ENCODE measurements around the gene CDK2AP2.
A peak's percentile ranks its signal among the peaks of the same experiment; 100 is the strongest.
"Not testable (repeated sequence)": the region's sequence is repeated elsewhere in the genome, so short reads cannot be mapped to it uniquely, and the experiment has no call there.

The CDK2AP2 gene

GRCh38 chr11:67523556-67524479, 15.9 kb upstream of the CDK2AP2 start:
- DNase-seq (ENCODE audit: low read depth, low spot score) = no peak

- DNase-seq (ENCODE audit: low read depth, low spot score) = no peak
These were observed 15.0 kb upstream of the CDK2AP2 start, which contains the start of gene CABP2 for GRCh38 chr11:67522844-67523555. Gene CABP2, minus strand, starts transcription at chr11:67523446. Its CDS starts 120 bp downstream, at chr11:67523326.

GRCh38 chr11:67522338-67522737, 14.4 kb upstream of the CDK2AP2 start:
- DNase-seq (ENCODE audit: low read depth, low spot score) = no peak

- DNase-seq (ENCODE audit: low read depth, low spot score) = no peak
These were observed 14.0 kb upstream of the CDK2AP2 start for GRCh38 chr11:67521924-67522323.

- DNase-seq (ENCODE audit: low read depth, low spot score) = no peak
These were observed 13.2 kb upstream of the CDK2AP2 start for GRCh38 chr11:67520856-67521824.

GRCh38 chr11:67519726-67520125, 11.8 kb upstream of the CDK2AP2 start:
- DNase-seq (ENCODE audit: low read depth, low spot score) = no peak

- no peak for DNase-seq (ENCODE audit: low read depth, low spot score)
These were observed 10.0 kb upstream of the CDK2AP2 start for GRCh38 chr11:67517784-67518552.

GRCh38 chr11:67516806-67517205, 8.8 kb upstream of the CDK2AP2 start:
- DNase-seq (ENCODE audit: low read depth, low spot score) = no peak

GRCh38 chr11:67514116-67514515, 6.2 kb upstream of the CDK2AP2 start:
- no peak for DNase-seq (ENCODE audit: low read depth, low spot score)

GRCh38 chr11:67511558-67511957, 3.6 kb upstream of the CDK2AP2 start:
- not testable (repeated sequence) for DNase-seq (ENCODE audit: low read depth, low spot score)

GRCh38 chr11:67510023-67510345, 2.0 kb upstream of the CDK2AP2 start:
- DNase-seq (ENCODE audit: low read depth, low spot score) = no peak

- DNase-seq (ENCODE audit: low read depth, low spot score) = peak; percentile 88
These were observed 642 bp upstream of the CDK2AP2 start for GRCh38 chr11:67508486-67509121.

- DNase-seq (ENCODE audit: low read depth, low spot score) = no peak
These were observed 609 bp downstream of the CDK2AP2 start for GRCh38 chr11:67507242-67507863.

GRCh38 chr11:67506426-67507051, 1.4 kb downstream of the CDK2AP2 start:
- no peak for DNase-seq (ENCODE audit: low read depth, low spot score)

- DNase-seq (ENCODE audit: low read depth, low spot score) = peak; percentile 62
These were observed 2.2 kb downstream of the CDK2AP2 start for GRCh38 chr11:67505605-67506396.

GRCh38 chr11:67504950-67505581, 2.9 kb downstream of the CDK2AP2 start, which contains the start of gene PITPNM1:
Gene PITPNM1, minus strand, starts transcription at chr11:67505363. Its CDS starts 1,183 bp downstream, at chr11:67504180.
- DNase-seq (ENCODE audit: low read depth, low spot score) = no peak

GRCh38 chr11:67504005-67504949, 3.7 kb downstream of the CDK2AP2 start:
- no peak for DNase-seq (ENCODE audit: low read depth, low spot score)
